Hematopoietic multipotent progenitor cell treated with erythropoietin and hydrocortisone succinate and interleukin-3 and kit ligand, for 15 days (in vitro differentiated cells): Measurements from ENCODE around the gene EP400.
"Not testable (repeated sequence)": the region's sequence is repeated elsewhere in the genome, so short reads cannot be mapped to it uniquely, and the experiment has no call there.

ENCODE experiments used
- DNase-seq: peaks from one replicate; pipeline ENCODE4 v3.0.0-alpha.2; 2015; ENCODE audit warnings: low spot score

Gene EP400

DNA sequence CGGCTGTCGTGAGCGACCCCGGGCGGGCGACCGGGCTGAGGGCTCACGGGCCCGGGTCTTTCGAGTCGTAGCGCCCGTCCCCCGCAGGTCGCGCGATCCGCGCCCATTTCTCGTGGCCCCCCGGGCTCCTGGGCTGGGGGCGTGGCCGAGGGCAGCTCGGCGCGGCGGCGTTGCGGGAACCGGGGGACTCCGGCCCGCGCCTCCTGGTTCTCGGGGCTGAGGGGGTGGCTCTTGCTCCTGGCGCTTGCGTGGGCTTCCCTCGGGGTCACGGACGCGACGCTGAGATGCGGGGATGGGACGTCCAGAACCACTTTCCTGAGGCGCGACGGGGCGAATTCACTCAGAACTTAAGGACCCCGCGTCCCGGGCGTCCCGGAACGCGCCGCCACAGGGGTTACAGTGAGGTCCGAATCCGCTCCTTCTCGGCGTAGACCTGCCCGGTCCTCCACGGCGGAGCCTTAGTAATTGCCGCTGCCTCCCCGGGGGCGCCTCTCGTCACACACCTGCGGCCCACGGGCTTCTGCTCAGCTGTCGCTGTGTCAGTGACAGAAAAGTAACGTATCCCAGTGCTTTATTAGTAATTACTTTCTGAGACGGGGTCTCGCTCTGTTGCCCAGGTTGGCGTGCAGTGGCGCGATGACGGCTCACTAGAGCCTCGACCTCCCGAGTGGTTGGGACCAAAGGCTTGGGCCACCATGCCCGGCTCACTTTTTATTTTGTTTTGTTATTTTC is 606 bp downstream of the EP400 start:
- DNase-seq, result peak; percentile 26

DNA sequence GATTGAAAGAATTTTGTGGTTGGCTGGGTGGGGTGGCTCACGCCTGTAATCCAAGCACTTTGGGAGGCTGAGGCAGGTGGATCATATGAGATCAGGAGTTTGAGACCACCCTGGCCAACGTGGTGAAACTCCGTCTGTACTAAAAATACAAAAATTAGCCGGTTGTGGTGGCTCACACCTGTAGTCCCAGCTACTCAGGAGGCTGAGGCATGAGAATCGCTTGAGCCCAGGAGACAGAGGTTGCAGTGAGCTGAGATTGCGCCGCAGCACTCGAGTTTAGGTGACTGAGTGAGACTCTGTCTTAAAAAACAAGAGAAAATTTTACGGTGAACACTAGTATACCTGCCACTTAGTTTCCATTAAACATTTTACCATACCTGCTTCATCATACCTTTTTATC is 4.1 kb downstream of the EP400 start:
- not testable (repeated sequence) for DNase-seq

DNA sequence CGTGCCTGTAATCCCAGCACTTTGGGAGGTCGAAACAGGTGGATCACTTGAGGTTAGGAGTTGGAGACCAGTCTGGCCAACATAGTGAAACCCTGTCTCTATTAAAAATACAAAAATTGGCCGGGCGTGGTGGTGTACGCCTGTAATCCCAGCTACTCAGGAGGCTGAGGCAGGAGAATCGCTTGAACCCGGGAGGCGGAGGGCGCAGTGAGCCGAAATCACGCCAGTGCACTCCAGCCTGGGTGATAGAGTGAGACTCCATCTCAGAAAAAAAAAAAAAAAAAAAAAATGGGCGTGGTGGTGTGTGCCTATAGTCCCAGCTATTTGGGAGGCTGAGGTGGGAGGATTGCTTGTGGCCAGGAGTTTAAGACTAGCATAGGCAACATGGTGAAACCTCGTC is 4.7 kb downstream of the EP400 start:
- DNase-seq, result not testable (repeated sequence)

DNA sequence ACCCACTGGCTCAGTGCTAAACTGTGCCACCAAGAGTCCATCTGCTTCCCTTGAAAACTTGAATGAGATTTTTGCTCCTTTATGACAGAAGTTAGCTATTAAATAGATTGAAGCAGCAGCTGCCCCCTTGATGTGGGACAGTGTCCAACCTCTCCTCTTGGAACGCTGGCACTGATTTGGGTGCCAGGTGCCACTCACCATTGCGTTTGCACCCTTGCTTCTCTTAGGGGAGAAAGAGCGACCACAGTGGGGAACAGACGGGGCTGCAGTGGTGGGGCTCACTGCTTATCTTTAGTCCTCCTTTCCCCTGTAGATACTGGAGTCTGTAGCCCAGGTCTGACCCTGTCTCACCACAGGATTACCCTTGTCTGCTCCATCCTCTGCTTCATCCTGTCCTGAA is 9.4 kb downstream of the EP400 start:
- DNase-seq, result no peak

DNA sequence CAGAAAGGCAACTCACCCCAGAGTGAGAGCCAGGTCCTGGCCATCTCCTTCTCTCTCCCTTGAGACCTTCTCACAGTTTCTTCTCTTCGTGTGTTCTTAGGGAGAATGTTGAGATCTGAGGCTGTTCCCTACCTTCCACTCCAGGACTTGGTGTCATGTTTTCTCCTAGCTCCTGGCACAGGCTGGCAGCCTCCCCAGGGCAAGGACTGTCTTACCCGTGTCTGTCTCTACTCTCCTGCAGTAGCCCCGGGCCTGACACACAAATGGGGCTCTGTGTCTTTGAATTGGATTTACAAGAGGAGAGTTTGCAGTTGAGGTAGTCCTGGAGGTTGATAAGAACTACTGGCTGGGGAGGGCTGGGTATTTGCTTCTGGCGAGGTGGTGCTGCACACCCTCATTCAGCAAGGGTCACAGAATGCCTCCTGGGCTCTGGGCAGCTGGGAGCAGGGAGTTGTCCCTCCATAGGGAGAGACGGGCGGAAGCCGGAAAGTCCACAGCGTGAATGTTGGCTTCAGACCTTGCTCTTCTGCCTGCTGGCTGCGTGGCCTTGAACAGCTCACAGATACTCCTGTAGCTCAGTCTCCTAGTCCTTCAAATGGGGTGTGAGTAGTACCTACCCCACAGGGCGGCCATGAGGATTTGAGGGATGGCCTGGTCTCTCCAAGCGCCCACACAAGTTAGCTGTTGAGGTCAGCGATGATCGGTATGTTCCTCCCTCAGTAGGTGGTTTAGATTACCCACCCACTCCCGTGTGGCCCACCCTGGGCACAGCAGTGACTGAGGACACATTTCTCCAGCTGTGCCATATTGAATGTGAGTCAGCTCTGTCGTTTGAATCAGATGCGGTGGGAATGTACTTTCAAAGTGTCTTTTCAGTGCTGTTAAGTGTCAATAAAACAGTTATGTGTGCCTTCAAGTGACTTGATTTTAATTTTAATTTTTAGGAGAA is 10.2 kb downstream of the EP400 start:
- no peak for DNase-seq

DNA sequence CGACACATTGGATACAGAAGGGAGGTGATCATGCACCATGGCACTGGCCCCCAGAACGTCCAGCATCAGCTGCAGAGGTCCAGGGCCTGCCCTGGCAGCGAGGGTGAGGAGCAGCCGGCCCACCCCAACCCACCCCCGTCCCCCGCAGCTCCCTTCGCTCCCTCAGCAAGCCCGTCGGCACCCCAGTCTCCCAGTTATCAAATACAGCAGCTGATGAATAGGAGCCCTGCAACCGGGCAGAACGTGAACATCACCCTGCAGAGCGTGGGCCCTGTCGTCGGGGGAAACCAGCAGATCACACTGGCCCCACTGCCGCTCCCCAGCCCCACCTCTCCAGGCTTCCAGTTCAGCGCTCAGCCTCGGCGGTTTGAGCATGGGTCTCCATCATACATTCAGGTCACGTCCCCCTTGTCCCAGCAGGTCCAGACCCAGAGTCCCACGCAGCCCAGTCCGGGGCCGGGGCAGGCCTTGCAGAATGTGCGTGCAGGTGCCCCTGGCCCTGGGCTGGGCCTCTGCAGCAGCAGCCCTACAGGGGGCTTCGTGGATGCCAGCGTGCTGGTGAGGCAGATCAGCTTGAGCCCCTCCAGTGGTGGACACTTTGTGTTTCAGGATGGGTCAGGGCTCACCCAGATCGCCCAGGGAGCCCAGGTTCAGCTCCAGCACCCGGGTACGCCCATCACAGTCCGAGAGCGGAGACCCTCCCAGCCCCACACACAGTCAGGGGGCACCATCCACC is 11.0 kb downstream of the EP400 start:
- not testable (repeated sequence) for DNase-seq

DNA sequence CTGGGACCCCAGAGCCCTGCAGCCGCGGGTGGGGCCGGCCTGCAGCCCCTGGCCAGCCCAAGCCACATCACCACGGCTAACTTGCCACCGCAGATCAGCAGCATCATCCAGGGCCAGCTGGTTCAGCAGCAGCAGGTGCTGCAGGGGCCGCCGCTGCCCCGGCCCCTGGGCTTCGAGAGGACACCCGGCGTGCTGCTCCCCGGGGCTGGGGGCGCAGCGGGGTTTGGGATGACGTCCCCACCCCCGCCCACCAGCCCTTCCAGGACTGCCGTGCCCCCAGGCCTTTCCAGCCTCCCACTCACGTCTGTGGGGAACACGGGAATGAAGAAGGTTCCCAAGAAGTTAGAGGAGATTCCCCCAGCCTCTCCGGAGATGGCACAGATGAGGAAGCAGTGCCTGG is 11.6 kb downstream of the EP400 start:
- not testable (repeated sequence) for DNase-seq

DNA sequence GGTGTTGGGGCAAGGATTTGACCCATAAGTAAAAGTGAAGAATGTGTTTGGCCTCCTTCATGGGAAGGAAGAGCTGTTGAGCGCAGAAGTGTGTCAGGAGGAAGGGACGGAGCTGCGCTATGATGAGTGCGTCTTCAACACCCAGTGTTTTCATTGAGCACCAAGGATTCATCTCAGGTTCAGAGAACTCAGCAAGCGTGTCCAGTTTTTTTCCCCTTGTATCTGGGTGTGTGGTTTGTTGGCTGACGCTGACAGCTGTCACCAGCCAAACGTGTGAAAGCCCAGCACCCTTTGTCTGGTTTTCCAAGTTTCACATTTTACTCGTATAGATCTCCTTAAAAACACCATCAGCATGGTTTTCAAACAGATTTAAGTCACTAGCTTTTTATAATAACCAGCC is 12.3 kb downstream of the EP400 start:
- DNase-seq, result no peak

DNA sequence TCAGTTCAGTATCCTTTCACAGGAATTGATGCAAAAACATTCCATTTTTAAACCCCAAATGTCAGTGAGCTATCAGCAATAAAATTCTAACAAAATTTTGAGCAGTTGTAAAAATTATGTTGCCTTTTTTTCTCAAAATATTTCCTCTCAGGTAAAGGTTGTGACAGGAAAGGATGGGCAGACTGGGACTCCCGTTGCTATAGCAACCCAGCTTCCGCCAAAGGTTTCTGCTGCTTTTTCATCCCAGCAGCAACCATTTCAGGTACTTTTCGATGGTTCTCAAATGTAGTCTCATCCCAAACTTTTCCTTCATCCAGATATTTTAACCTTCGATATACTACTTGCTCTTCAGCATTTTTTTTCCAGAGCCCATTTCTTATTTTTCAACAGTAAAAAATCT is 13.6 kb downstream of the EP400 start:
- DNase-seq, result no peak

DNA sequence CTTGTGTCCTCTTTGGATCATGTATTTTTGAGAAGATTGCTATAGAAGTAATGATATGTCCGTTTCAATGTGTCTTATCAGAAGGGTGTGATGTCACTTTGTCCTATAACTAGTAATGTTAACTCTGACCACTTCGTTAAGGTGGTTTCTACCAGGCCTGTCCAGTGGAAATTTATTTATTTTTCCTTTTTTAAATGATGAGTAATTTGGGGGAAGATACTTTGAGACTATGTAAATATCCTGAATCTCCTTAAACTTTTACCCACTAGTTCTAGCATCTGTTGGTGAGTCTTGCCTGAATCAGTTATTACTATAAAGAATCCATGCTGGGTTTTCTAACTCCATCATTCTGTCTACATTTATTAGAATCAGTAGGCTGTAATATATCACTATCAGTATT is 15.3 kb downstream of the EP400 start:
- DNase-seq, result no peak

DNA sequence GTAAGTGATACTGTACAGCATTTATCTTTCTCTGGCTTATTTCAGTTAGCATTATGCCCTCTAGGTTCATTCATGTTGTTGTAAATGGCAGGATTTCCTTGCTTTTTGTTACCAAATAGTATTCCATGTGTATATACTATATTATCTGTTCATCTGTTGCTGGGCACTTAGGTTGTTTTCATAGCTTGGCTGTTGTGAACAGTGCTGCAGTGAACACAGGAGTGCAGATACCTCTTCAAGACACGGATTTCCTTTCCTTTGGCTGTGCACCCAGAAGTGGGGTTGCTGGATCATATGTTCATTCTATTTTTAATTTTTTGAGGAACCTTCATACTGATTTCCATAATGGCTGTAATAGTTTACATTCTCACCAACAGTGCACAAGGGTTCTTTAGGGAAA is 21.5 kb downstream of the EP400 start:
- DNase-seq, result no peak

DNA sequence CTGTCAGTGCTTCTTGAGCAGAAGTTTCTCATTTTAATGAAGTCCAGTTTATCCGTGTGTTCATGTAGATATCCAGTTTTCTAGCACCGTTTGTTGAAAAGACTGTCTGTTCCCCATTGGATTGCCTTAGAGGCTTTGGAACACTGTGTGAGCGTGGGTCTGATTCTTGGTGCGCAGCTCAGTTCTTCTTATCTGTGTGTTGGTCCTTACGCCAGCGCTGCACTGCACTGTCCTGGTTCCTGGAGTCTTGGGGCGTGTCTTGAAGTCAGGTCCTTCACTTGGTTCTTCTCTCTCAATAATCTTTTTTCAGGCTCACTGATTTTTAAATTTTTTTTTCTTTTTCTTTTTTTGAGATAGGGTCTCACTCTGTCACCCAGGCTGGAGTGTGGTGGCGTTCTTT is 25.5 kb downstream of the EP400 start:
- no peak for DNase-seq

DNA sequence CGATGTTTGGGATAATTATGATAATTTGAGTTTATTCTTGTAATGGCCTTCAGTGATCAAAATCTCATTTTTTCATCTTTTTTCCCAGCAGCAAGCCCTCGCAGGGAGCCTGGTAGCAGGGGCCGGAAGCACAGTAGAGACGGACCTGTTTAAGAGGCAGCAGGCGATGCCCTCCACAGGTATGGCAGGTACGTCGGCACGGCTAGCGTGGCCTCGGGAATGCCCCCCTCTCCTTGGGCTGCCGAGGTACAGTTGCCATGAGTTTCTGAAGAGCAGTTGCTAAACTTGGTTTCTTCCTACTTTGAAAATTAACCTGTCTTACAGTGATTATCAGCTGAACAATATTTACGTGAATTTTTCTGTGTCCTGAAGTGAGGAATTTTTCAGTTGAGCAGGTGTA is 29.9 kb downstream of the EP400 start:
- DNase-seq, result no peak

DNA sequence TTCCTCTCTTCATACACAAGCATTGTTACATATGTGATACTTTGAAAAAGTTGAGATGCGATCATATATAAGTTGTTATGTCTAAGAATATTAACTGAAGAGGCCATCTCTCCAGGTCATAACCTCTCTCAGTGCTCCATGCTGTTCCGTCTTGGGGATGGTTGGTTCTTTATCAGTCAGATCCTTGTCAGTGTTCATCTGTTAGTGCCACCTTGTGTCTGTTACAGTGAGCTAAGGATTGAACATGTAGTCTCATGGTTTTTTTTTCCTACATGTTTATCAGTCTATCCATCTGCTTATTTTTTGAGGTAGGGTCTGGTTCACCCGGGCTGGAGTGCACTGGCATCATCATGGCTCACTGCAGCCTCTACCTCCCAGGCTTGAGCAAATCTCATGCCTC is 30.5 kb downstream of the EP400 start:
- DNase-seq, result no peak

DNA sequence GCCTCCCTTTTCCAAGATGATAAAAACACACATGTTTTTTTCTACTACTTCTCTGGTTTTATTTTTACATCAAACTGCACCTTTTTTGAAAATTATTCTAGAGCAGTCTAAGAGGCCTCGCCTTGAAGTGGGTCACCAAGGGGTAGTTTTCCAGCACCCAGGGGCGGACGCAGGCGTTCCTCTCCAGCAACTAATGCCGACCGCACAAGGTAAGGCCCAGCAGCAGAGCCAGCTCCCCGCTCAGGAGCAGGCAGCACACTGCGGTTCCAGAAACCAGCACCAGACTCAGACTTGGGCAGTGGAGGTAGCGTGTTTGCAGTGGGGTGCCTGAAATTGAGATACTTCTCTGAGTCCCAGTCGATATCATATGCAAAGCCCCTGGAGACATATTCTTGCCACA is 31.6 kb downstream of the EP400 start:
- DNase-seq, result no peak

DNA sequence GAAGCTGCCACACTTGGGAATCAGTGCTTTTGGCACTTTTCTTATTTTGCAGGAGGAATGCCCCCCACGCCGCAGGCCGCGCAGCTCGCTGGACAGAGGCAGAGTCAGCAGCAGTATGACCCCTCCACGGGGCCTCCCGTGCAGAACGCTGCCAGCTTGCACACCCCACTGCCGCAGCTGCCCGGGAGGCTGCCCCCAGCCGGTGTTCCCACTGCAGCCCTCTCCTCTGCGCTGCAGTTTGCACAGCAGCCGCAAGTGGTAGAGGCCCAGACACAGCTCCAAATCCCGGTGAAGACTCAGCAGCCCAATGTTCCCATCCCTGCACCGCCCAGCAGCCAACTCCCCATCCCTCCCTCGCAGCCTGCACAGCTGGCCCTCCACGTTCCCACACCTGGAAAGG is 32.3 kb downstream of the EP400 start:
- no peak for DNase-seq

DNA sequence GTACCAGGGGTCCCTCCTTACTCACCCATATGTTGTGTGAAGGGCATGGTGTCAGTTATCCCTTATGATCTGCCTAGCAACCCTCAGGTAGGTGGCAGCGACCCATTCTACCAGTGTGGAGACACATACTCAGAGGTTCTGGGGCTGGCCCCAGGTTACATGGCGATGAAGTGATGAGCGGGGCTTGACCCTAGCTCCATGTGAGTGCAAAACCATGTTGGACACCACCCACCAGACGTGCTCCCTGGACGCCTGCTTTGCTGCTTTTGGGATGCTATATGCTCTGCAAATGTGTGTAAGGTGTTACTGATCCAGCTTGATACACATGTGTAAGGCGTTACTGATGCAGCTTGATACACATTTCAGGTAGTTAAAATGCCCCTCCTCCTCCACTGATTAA is 33.3 kb downstream of the EP400 start:
- no peak for DNase-seq

DNA sequence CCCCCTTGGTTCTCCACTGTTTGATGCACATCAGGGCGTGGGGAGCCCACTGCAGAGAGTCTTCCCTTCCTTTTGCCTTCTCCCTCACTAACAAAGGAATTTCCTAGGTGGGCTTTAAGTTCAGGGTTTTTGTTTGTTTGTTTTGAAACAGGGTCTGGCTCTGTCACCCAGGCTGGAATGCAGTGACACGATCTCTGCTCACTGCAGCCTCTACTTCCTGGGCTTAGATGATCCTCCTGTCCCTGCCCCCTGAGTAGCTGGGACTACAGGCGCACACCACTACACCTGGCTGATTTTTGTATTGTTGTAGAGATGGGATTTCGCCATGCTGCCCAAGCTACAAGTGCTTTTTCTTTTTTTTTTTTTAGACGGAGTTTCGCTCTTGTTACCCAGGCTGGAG is 33.8 kb downstream of the EP400 start:
- no peak for DNase-seq

DNA sequence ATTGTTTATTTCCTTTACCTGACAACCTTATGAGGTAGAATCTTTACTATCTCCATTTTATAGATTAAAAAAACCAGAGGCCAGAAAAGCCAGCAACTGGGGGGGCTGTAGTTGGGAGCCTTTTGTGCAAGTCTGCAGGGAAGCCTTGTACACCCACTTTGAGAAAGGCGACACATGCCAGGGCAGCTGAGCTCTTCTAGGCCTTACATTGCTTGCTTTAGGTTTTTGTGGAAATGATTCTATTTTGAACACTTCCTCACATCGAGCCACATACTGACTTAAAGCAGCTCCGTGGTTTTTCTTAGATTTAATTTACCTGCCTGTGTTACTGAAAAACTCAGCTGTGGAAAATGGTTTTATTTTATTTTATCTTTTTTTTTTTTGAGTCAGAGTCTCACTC is 34.6 kb downstream of the EP400 start:
- DNase-seq, result no peak

DNA sequence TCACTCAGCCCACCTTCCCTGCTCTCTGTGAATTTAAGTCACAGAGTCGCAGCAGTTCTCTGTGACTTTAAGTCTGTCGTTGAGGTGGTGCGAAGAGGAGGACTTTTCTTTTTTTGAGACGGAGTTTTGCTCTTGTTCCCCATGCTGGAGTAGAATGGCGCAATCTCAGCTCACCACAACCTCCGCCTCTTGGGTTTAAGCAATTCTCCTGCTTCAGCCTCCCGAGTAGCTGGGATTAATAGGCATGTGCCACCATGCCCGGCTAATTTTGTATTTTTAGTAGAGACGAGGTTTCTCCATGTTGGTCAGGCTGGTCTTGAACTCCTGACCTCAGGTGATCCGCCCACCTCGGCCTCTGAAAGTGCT is 35.8 kb downstream of the EP400 start:
- DNase-seq, result not testable (repeated sequence)

DNA sequence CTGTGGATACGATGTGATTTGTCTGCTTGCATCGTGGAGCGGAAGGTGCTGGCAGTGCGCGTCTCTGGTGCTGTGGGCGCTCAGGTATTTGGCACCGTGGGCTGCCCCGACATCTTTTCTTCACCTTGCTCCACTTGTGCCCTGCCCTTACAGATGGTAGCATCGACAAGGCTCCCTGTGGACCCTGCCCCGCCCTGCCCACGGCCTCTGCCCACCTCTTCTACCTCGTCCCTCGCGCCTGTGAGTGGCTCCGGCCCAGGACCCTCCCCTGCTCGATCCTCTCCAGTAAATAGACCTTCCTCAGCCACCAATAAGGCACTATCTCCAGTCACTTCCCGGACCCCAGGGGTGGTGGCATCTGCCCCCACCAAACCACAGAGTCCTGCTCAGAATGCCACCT is 36.6 kb downstream of the EP400 start:
- DNase-seq, result no peak

DNA sequence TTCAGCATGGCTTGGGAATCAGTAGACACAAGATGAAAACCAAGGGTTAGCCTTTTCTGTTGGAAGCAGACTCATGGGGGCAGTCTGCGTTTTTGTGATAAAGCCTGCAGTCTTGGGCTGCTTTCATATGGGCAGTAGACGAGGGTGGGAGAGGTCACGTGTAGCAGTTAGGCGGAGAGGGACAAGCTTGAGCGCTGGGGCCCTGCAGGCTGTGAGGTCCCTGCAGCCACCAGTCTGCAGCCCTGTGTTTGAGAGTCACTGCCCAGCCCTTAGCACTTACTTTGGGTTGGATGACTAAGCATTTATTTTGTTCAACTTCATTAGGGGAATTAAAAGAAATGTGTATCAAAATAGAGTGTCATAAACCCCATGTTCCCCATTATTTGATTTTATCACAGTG is 37.2 kb downstream of the EP400 start:
- DNase-seq, result peak; percentile 56

DNA sequence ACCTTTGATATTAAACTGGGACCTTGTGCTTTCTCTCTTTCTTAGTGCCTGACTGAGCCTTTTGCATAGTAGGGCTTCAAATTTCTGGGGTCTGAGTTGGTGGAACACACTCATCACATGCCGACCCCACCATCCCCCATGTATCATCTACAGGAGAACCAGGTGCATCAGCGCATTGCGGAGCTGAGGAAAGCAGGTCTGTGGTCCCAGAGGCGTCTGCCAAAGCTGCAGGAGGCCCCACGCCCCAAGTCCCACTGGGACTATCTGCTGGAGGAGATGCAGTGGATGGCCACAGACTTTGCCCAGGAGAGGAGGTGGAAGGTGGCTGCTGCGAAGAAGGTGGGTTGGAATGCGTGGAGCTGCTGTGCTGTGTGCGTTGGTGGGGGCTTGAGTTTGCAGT is 37.8 kb downstream of the EP400 start:
- DNase-seq, result no peak
